ENCODE results near the gene B3GALT4.

B3GALT4 gene

GRCh38 chr6:33292996-33293682 is 16.2 kb downstream of the B3GALT4 start:
- DNase-seq: no peak

- DNase-seq: no peak
Measured at GRCh38 chr6:33294086-33294823, 17.3 kb downstream of the B3GALT4 start.

- no peak for DNase-seq
Measured at GRCh38 chr6:33295621-33296369, 18.9 kb downstream of the B3GALT4 start.

GRCh38 chr6:33296797-33297405 is 20.0 kb downstream of the B3GALT4 start:
- DNase-seq: no peak

GRCh38 chr6:33297406-33297955 is 20.6 kb downstream of the B3GALT4 start:
- no peak for DNase-seq

- DNase-seq: peak; percentile 88
Measured at GRCh38 chr6:33297956-33298772, 21.2 kb downstream of the B3GALT4 start.

- peak; percentile 74 for DNase-seq
Measured at GRCh38 chr6:33298773-33299236, 21.9 kb downstream of the B3GALT4 start, which contains the start of gene RGL2. RGL2 (minus strand) TSS chr6:33298942; CDS start chr6:33298610, 332 bp downstream.

GRCh38 chr6:33299237-33299944 is 22.5 kb downstream of the B3GALT4 start:
- DNase-seq: peak; percentile 95

GRCh38 chr6:33301877-33302276 is 25.0 kb downstream of the B3GALT4 start:
- DNase-seq: no peak

- DNase-seq: no peak
Measured at GRCh38 chr6:33304216-33304615, 27.3 kb downstream of the B3GALT4 start.

- DNase-seq: no peak
Measured at GRCh38 chr6:33305052-33305451, 28.1 kb downstream of the B3GALT4 start.

GRCh38 chr6:33306356-33306755 is 29.4 kb downstream of the B3GALT4 start:
- no peak for DNase-seq

- DNase-seq: peak; percentile 95
Measured at GRCh38 chr6:33312361-33313104, 35.6 kb downstream of the B3GALT4 start.

- DNase-seq: peak; percentile 48
Measured at GRCh38 chr6:33313105-33313708, 36.3 kb downstream of the B3GALT4 start.

GRCh38 chr6:33313709-33314514 is 37.0 kb downstream of the B3GALT4 start, which contains the start of gene TAPBP:
TAPBP (minus strand) TSS chr6:33314078; CDS start chr6:33314041, 37 bp downstream.
- DNase-seq: peak; percentile 95

GRCh38 chr6:33314515-33314942 is 37.6 kb downstream of the B3GALT4 start:
- peak; percentile 91 for DNase-seq

- DNase-seq: peak; percentile 33
Measured at GRCh38 chr6:33314943-33315792, 38.2 kb downstream of the B3GALT4 start.

Measured in CD4-positive, alpha-beta T cell treated with Interleukin-10 for 1 hour (primary cell).